ENCODE results near the gene DGKI. TPM values are rescaled to one million over a fixed set of nuclear protein-coding genes. Genes with fewer than 3 reads are reported as not detected.

Gene DGKI
- total RNA-seq, 2 donors from 2014 or later: 0.04 to 0.64 TPM

DNA sequence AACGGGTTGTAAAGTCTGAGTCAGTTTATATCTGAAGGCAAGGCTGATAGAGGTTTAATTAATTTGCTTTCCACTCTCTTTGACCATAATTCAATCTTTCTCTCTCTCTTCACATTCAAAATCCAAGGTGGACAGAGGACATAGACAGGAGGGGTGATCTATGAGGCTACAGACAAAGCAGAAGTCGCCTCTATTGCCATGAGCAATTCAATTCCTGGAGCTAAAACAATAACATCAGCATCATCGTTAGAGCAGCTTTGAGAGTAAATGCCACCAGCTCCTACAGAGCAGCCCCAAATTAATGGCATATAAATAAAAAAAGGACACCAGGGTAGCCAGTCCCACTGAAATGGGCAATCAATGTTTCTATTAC is 93.2 kb downstream of the DGKI start:
- H3K27me3 Mint-ChIP-seq (ENCODE audit: insufficient read depth): no peaks in the 10 kb centered on the region
- TF ChIP-seq, protein P1, sequence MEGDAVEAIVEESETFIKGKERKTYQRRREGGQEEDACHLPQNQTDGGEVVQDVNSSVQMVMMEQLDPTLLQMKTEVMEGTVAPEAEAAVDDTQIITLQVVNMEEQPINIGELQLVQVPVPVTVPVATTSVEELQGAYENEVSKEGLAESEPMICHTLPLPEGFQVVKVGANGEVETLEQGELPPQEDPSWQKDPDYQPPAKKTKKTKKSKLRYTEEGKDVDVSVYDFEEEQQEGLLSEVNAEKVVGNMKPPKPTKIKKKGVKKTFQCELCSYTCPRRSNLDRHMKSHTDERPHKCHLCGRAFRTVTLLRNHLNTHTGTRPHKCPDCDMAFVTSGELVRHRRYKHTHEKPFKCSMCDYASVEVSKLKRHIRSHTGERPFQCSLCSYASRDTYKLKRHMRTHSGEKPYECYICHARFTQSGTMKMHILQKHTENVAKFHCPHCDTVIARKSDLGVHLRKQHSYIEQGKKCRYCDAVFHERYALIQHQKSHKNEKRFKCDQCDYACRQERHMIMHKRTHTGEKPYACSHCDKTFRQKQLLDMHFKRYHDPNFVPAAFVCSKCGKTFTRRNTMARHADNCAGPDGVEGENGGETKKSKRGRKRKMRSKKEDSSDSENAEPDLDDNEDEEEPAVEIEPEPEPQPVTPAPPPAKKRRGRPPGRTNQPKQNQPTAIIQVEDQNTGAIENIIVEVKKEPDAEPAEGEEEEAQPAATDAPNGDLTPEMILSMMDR (conservative IDR thresholded peaks at IDR 0.05): no peak
- H3K9me3 ChIP-seq (ENCODE audit: control insufficient read depth, low read length): peaks cover 8% of the 10 kb centered on the region
- H3K9ac ChIP-seq (ENCODE audit: extremely low read depth, low read length, poor library complexity, severe bottlenecking): no peak overlapping the region
- peak overlapping the region; percentile 9 for H3K4me3 ChIP-seq (ENCODE audit: low read length)
- peak overlapping the region; percentile 70 for H3K27ac Mint-ChIP-seq
- WGBS, 2 experiments (ENCODE audit: insufficient coverage in 1 of 2, insufficient read length in 1 of 2): 80 to 86% methylated on average over 1 to 3 of the region's 3 CpGs
- H3K4me3 Mint-ChIP-seq: no peak overlapping the region
- peaks cover 6% of the 10 kb centered on the region for H3K9me3 Mint-ChIP-seq
- H3K27ac ChIP-seq (ENCODE audit: low read depth, low read length): peak overlapping the region; percentile 3
- no peaks in the 10 kb centered on the region for H3K36me3 Mint-ChIP-seq (ENCODE audit: low read depth)
- H3K36me3 ChIP-seq (ENCODE audit: control insufficient read depth, insufficient read depth, low read length): no peaks in the 10 kb centered on the region
- peaks cover 39% of the 10 kb centered on the region for H3K4me1 Mint-ChIP-seq
- H3K27me3 ChIP-seq (ENCODE audit: control insufficient read depth, insufficient read depth, low read length, poor library complexity, severe bottlenecking): no peaks in the 10 kb centered on the region
- peaks cover 11% of the 10 kb centered on the region for H3K4me1 ChIP-seq (ENCODE audit: control insufficient read depth, insufficient read depth, low read length)
- no peak for DNase-seq

DNA sequence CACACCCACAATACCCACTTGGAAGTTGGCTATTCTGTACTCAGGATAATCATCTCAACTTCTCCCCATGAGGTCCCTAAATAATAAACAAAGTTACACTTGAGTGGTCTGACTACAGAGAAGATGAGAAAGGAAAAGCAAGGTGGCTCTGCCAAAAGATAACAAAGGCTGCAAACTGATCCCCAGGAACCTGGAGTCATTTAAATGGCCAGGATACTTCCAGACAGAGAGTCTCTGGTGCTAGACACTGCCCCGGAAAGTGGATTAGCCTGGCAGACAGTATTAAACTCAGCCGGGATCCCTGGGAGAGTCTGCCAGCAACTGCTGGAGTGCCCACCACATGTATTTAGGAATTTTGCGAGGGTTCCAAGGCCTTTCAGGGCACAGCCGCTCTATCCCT is 93.7 kb downstream of the DGKI start:
- H3K4me3 ChIP-seq (ENCODE audit: low read length): peak overlapping the region; percentile 9
- 72 to 78% methylated on average over 2 to 4 of the region's 4 CpGs for WGBS, 2 experiments (ENCODE audit: insufficient coverage in 1 of 2, insufficient read length in 1 of 2)
- no peak overlapping the region for H3K9ac ChIP-seq (ENCODE audit: extremely low read depth, low read length, poor library complexity, severe bottlenecking)

DNA sequence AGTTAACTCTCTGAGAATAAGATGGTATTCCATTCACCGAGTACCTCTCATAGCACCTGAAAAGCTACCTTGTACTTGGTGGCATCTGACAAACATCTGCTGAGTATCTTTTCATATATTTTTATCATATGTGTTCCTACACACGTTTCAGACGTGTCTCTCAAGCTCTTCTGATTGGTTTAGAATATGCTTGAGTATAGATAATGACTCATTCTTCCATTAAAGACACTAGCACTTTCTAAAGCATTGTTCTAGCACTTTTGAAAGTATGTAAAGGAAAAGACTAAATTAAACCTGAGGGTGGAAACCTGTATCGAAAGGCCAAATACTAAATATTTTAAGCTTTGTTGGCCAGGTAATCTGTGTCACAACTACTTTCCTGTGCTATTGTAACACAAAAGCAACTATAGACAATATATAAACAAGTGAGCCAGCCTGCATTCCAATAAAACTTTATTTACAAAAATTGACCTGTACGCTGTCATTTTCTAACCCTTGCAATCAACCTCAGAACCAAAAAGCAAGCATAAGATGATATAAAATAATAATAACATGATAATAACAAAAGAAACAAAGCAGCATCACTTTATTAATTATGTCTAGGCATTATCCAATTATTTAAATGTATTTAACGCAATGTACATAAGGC is 95.3 kb downstream of the DGKI start:
- no peaks in the 10 kb centered on the region for H3K36me3 ChIP-seq (ENCODE audit: control insufficient read depth, insufficient read depth, low read length)
- Mint-ChIP-seq H3K27ac (no peak overlapping the region), H3K4me1 (peaks cover 34% of the 10 kb centered on the region), H3K4me3 (no peak overlapping the region), H3K36me3 (ENCODE audit: low read depth) (no peaks in the 10 kb centered on the region), H3K27me3 (ENCODE audit: insufficient read depth) (no peaks in the 10 kb centered on the region), H3K9me3 (peaks cover 6% of the 10 kb centered on the region)
- H3K27ac ChIP-seq (ENCODE audit: low read depth, low read length): no peak overlapping the region
- H3K9me3 ChIP-seq (ENCODE audit: control insufficient read depth, low read length): peaks cover 8% of the 10 kb centered on the region
- H3K4me1 ChIP-seq (ENCODE audit: control insufficient read depth, insufficient read depth, low read length): peaks cover 11% of the 10 kb centered on the region
- no peak overlapping the region for H3K9ac ChIP-seq (ENCODE audit: extremely low read depth, low read length, poor library complexity, severe bottlenecking)
- no peak for DNase-seq
- TF ChIP-seq, protein P1 (conservative IDR thresholded peaks at IDR 0.05): no peak
- WGBS, 2 experiments (ENCODE audit: insufficient coverage in 1 of 2, insufficient read length in 1 of 2): 93 to 94% methylated on average over 3 to 6 of the region's 6 CpGs
- no peaks in the 10 kb centered on the region for H3K27me3 ChIP-seq (ENCODE audit: control insufficient read depth, insufficient read depth, low read length, poor library complexity, severe bottlenecking)
- no peak overlapping the region for H3K4me3 ChIP-seq (ENCODE audit: low read length)

More for the DNA sequence above, 93.7 kb downstream of the DGKI start:
- H3K36me3 Mint-ChIP-seq (ENCODE audit: low read depth): no peaks in the 10 kb centered on the region
- peak overlapping the region; percentile 3 for H3K27ac ChIP-seq (ENCODE audit: low read depth, low read length)
- peaks cover 11% of the 10 kb centered on the region for H3K4me1 ChIP-seq (ENCODE audit: control insufficient read depth, insufficient read depth, low read length)
- TF ChIP-seq, protein P1 (conservative IDR thresholded peaks at IDR 0.05): no peak
- H3K9me3 Mint-ChIP-seq: peaks cover 6% of the 10 kb centered on the region
- H3K4me3 Mint-ChIP-seq: no peak overlapping the region
- H3K27me3 ChIP-seq (ENCODE audit: control insufficient read depth, insufficient read depth, low read length, poor library complexity, severe bottlenecking): no peaks in the 10 kb centered on the region
- H3K9me3 ChIP-seq (ENCODE audit: control insufficient read depth, low read length): peaks cover 8% of the 10 kb centered on the region
- H3K36me3 ChIP-seq (ENCODE audit: control insufficient read depth, insufficient read depth, low read length): no peaks in the 10 kb centered on the region
- peak overlapping the region; percentile 70 for H3K27ac Mint-ChIP-seq
- no peaks in the 10 kb centered on the region for H3K27me3 Mint-ChIP-seq (ENCODE audit: insufficient read depth)
- H3K4me1 Mint-ChIP-seq: peaks cover 39% of the 10 kb centered on the region
- peak; percentile 55 for DNase-seq
